Tibial nerve (tissue), 4 donors: ENCODE measurements around the gene ZRANB2.

ENCODE experiments used
- CTCF ChIP-seq, 5 experiments: fragments of 200-600 bp in 3 of 5; fragments of 450-650 bp in 2 of 5; sonication (generic) in 3 of 5; IDR thresholded peaks; one replicate each; pipeline ENCODE4 v1.5.1; 2016 to 2019; ENCODE audit warnings: antibody characterized with exemption in 5 of 5, mild to moderate bottlenecking in 3 of 5, moderate library complexity in 2 of 5
- EP300 ChIP-seq, 2 donors: sonication (generic); formaldehyde crosslinking; IDR thresholded peaks; one replicate each; pipeline ENCODE4 v1.6.1; 2017; ENCODE audit warnings: antibody characterized with exemption in 2 of 2, mild to moderate bottlenecking in 1 of 2
- POLR2A ChIP-seq, 2 donors: fragments of 450-650 bp; IDR thresholded peaks; one replicate each; pipeline ENCODE4 v1.6.1; 2017; ENCODE audit warnings: antibody characterized with exemption in 2 of 2, mild to moderate bottlenecking in 2 of 2, moderate library complexity in 2 of 2

GRCh38 chr1:71128060-71128459 lies 47.2 kb upstream of the ZRANB2 start:
- TF ChIP-seq CTCF (IDR thresholded peaks at IDR 0.05), result no peak
- no peak for TF ChIP-seq POLR2A (IDR thresholded peaks at IDR 0.05)
- no peak for TF ChIP-seq EP300 (IDR thresholded peaks at IDR 0.05)
